Measurements from ENCODE around the gene FBLN7.

FBLN7 gene

DNA sequence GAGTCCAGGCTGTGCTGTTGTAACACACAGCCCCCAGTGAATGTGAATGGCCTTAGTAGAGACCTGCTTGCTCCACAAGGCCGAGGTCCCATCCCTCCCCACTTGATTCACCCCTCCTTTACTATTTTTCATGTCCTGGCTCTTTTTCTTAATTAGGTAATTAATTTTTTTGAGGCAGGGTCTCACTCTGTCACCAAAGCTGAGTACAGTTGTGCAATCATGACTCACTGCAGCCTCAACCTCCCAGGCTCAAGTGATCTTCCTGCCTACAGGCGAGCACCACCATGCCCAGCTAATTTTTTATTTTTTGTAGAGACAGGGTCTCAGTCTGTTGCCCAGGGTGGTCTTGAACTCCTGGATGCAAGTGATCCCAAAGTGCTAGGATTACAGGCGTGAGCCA is 19.3 kb downstream of the FBLN7 start:
- DNase-seq (ENCODE audit: low read depth), result no peak

DNA sequence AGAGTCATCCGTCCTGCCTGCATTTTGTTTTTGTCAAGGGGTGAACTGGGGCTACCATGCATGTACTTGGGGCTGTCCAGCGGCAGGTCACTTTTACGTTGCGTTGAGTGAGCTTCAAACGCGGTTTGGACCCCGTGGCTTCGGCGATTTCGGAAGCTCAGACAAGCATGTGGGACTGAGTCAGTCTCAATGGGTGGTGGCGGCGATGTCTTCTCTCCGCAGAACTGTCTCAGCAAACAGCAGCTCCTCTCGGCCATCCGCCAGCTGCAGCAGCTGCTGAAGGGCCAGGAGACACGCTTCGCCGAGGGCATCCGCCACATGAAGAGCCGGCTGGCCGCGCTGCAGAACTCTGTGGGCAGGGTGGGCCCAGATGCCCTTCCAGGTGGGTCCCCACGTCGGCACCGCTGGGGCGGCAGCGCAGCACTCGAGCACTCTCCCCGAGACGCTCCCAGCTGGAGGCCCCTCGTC is 21.3 kb downstream of the FBLN7 start:
- no peak for DNase-seq (ENCODE audit: low read depth)

DNA sequence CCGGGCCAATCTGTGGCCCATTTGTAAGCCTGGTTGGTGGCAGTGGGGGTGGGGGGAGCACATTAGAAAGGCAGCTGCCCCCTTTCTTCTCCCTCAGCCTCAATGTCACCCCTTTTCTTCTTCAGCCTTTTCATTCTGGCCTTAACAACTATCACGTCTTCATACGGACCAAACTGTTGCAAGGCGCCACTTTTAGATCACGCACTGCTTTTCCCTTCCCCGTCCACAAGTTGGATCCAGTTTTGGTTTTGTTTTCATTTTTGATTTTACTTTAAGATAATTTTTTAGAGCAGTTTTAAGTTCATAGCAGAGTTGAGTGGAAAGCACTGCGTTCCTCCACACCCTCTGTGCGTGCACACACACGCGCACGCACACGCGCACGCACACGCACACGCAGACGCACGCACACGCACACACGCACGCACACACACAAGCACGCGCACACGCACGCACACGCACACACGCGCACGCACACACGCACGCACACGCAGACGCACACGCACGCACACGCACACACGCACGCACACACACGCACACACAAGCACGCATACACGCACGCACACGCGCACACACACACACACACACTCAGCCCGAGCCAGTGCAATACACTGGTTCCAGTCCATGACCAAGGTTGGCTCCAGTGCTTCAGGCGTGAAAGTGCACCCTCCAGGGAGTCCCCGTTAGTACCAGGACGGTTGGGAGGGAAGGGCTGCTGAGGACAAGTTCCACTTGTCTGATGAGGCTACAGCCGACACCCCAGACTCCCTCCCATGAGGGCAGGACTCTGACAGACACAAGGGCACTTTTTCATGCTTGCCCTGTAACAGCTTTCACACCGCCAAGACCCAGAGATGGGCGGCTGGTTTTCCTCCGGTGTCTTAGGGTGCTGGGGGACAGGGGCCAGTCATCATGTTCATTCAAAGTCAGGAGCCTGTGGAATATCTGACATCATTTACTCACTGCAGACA is 22.4 kb downstream of the FBLN7 start:
- DNase-seq (ENCODE audit: low read depth), result no peak

DNA sequence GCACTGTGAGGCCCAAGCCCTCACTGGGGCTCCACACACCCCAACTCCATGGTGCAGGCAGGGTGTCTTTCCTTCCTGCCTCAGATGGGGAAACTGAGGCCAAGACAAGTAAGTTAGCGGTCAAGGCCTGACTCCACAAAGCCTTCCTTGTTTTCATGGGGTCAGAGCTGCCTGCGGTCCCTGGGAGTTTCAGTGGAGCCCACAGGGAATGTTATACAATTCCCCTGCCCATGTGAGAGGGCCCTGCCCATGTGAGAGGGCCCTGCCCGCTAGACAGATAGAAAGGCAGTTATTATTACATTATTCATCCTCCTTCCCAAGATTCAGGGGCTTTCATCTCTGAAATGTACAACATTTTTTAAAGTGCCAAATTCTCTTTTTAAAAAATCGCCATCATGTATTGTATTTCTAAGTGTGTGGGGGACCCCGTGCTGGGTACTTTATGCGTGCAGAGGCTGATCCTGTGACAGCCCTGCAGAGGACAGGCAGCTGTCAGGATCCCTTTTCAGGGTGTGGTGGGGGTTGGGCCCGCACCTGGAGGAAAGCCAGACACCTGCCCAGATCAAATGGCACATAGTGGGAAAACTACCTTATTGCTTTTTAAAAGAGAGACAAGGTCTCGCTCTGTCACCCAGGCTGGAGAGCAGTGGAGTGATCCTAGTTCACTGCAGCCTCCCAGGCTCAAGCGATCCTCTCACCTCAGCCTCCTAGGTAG is 23.4 kb downstream of the FBLN7 start:
- DNase-seq (ENCODE audit: low read depth), result no peak

DNA sequence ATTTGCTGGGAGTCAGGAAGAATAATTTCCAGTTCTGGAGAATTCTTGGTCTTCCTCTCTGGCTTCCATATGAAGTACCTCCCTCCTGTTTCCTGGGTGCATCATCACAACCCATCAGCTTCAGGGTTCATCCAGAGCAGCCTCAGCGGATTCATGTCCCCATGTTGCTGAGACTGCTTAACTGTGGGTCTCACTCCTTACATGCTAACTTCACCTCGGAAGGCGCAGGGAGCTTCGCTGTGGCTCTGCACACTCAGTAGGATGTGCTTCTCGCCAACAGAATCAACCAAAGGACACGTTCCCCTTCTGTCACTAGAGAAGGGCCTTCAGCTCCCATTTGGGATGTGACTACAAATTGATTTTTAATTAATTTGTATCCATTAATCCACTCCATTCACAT is 24.2 kb downstream of the FBLN7 start:
- no peak for DNase-seq (ENCODE audit: low read depth)

DNA sequence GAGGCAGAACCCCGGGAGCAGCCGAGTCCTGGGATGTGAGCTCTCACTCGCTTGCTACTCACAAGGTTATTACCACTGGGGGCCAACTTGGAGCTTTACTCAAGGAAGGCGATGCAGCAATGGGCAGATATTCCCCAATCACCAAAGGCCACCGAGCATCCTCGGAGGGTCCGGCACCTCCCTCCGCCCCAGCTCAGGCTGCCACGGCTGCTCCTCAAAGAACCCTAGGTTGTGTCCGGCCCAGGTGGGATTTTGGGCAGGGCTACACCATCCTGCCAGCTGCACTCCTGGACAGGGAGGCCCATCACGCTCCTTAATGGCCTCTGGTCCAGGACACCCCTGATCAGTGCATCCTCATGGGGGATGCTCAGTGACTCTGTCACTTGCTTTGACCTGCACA is 24.8 kb downstream of the FBLN7 start:
- DNase-seq (ENCODE audit: low read depth), result no peak

DNA sequence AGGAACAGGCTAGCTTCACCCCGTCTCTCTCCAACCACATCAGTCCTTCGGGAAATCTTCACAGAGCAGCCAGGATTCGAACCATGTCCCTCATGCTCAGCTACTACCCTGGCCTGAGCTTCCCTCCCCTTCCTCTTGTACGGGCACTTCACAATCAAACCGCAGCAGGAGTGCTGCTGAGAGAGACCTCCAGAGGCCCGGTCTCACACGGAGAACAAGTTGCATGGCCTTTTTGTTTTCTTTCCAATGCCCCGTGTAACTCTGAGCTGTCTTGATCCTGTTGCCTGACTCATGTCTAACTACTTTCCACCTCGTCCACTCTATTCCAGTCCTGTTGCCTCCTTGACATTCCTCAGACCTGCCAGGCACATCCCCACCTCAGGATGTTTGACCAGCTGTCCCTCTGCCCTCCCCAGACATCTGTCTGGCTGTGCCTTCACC is 25.4 kb downstream of the FBLN7 start:
- no peak for DNase-seq (ENCODE audit: low read depth)

DNA sequence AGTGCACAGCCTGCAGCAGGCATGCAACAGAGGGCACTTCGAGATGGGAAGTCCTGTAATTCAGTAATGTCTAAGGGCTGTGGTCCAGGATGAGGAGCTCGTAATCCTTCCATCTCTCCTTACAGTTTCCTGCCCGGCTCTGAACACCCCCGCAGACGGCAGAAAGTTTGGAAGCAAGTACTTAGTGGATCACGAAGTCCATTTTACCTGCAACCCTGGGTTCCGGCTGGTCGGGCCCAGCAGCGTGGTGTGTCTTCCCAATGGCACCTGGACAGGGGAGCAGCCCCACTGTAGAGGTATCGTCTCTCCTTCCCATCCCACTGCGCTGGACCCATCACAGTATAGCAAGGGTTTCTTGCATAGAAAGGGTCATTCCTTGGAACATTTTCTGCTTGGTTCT is 26.7 kb downstream of the FBLN7 start:
- no peak for DNase-seq (ENCODE audit: low read depth)

DNA sequence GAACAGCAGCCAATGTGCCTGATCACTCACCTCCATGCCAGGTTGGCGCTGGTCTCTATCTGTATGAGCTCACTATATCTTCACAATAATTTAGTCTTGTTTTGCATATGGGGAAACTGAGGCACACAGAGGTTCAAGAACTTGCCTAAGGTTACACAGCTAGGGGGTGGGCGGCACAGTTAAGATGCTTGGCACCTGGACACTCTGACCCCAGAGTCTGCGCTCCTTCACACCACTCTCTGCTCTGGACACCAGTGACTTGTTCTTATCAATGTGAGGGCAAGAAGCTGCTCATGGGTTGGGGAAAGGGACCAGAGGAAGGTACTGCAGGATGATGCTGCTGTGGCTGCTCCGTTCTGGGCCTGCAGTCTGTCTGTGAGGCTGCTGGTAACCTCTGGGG is 27.1 kb downstream of the FBLN7 start:
- DNase-seq (ENCODE audit: low read depth), result no peak

DNA sequence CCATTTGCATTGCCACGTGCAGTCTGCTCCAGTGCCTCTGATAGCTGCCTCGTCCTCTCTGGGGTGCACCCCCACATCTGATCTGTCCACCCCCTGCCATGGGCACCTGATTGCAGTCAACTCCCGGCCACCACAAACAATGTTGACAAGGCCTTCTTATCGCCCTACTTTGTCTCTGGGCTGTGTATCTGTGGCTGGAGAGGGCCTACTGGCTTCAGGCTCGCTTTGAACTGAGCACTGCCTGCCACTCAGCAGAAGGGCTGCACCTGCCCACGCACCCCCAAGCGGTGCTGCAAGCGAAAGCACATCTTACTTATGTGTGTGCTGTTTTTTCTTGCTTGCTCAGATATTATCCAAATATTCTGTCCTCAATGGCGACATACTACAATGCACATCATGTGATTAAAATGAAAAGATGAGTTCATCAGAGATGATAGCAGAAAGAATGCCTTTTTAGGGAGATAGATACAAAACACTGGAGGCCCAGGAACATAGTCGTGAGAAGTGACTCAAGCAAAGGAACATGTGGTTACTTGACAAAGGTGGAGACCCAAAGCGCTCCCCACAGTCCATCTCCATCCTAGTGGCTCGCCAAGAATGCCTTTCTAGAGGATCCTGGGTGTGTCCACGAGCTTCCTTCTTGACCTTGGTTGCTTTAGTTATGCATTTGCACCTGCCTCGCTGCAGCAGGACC is 28.8 kb downstream of the FBLN7 start:
- no peak for DNase-seq (ENCODE audit: low read depth)

DNA sequence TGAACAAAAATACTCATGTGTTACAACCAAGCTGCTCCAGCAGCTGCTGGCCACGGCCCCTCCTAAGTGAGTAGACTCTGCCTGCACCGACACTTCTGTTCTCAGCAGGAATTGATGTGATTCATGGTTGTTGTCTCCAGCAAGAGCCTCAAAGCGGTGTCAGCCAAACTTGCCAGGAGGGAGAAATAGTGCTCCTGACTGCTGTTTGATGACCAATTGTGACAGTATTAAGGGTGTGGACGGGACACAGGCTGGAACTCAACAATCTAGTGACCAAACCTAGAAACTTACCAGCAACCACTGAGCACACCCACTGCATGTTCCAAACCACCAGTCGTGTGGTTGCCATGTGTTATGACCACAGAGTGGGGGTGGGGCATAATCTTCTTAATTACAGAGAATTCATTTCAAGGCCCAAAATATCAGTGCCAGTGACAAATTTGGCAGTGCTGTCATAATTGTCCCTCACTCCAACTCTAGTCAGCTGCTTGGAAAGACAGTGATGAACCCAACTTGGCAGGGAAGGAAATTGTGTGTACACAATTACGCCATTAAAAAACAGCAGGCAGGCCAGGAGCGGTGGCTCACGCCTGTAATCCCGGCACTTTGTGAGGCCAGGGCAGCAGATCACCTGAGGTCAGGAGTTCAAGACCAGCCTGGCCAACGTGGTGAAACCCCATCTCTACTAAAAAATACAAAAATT is 30.4 kb downstream of the FBLN7 start:
- DNase-seq (ENCODE audit: low read depth), result peak; percentile 38

DNA sequence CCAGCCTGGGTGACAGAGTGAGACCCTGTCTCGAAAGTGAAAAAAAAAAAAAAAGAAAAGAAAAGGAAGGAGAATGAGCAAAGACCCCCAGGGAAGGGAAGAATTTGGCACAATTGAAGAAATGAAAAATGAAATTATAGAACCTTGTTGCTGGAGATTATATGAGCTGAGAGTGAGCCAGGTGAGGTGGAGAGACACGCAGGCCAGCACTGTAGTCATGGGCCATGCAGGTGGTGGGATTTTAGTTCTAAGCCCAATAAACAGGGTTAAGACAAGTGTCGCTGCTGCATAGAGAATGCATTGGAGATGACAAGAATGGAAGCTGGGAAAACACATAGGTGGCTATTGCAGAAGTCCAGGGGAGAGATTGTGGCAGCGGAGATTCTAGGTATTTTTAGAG is 32.3 kb downstream of the FBLN7 start:
- DNase-seq (ENCODE audit: low read depth), result no peak

DNA sequence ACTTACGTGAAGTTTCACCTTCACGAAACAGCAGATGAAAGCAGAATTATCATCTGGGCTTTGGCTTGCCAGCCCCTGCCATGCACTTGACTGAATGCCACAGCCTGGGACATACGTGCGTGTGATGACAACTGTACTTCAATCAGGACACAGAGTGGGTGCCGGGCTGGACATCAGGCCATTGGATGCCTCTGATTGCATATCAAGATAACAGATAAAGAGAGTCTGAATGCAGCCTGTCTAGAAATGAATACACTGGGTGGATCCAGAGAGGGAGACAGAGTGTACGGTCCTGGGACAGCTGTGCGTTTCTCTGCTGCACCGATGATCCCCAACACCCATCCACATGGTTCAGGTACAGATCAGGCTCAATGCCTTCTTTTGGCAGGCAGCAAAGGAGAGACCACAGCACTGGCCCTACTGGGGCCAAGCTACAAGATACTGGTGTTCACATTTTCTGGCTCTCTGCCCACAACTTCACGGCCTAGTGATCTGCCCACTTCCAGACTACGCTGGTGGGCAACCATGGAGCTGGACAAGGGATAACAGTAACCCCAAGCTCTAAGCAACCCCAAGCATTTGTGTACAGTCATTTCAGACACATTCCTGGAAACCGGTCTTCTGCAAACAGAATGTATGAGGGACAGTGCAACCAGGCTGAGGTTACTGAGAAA is 35.6 kb downstream of the FBLN7 start:
- DNase-seq (ENCODE audit: low read depth), result no peak

DNA sequence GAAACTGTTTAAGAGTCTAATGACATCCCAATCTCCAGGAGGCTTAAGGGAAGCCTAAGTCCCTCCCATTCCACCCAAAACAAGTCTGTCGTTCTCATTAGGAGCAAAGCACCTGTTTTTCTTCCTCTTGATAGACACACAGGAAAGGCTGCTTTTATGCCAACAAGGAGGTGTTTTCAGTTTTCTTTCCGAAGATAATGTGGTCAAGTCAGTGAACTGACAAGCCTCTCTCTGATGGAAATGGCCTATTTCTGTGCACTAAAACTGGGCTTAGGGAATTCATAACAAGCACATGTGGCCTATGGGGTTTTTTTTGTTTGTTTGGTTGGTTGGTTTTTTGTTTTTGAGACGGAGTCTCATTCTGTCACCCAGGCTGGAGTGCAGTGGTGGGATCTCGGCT is 36.2 kb downstream of the FBLN7 start:
- no peak for DNase-seq (ENCODE audit: low read depth)

DNA sequence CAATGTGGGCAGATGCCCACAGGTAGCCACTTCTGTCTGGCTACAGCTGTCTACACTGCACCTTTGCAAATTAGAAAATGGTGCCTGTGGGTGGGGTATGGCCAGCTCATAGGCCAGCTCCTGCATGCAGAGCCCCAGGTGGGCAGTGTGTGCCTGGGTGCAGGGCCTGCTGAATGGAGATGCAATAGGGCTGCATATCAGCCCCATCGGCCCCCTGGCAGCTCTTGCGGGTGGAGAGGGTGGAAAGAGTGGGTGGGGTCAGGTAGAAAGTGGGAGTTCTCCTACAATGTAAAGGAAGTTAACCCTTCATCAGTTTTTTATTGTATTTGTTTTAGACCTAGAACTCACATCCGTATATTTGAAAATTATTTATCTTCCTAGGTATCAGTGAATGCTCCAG is 37.1 kb downstream of the FBLN7 start:
- DNase-seq (ENCODE audit: low read depth), result no peak

DNA sequence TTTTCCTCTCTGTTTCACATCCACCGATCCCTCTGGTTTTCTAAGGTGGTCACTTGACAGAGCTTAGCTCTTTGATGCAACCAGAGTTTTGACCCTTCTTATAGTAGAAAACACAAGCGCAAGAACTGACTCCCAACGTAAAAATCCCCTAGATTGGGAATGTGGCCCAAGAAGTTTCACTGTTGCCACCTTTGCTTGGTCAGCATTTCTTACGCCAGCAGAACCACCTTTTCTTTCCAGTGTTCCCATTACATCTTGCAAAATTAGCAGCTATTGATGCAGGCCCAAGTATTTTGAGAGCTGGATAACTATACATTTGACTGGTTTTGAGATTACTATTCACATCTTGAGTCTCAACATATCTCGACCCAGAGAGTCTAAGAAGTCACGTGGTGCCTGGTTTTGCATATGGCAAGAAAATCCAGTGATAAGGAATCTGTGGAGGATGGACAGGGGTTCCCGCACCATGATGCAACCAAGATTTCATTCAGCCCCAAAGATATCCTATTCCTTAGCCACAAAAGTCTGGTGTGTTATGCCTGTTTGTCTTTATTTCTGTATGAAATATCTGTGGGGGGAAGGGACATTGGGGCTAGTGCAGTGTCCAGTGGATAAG is 37.9 kb downstream of the FBLN7 start:
- no peak for DNase-seq (ENCODE audit: low read depth)

DNA sequence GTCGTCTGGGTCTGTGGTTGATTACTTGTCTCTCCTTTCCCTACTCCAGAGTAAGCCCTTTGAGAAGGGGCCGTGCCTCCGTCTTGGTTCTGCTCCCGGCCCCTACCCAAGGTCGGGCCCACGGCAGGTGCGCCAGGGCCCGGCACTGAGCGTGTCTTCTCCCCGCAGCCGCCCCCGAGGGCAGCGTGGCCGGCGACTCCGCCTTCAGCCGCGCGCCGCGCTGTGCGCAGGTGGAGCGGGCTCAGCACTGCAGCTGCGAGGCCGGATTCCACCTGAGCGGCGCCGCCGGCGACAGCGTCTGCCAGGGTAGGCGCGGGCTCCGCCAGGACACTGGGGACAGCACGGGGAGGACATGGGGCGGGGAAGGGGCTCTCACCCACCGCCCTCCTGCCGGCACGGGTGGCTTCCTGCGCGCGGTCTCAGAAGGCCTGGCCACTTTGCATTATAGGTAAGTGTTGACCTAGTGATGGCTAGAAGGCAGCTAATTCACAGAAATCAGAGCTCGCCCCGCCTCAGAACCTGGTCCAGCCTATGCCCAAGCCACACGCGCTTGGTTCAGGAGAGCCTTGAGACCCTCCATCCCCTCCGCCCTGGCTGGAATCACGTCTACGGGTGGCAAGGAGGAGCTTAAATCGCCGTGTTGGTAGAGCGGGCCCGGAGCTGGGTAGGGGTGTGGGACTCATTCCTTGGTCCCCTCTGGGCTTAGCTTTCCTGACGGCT is 43.5 kb downstream of the FBLN7 start:
- no peak for DNase-seq (ENCODE audit: low read depth)

DNA sequence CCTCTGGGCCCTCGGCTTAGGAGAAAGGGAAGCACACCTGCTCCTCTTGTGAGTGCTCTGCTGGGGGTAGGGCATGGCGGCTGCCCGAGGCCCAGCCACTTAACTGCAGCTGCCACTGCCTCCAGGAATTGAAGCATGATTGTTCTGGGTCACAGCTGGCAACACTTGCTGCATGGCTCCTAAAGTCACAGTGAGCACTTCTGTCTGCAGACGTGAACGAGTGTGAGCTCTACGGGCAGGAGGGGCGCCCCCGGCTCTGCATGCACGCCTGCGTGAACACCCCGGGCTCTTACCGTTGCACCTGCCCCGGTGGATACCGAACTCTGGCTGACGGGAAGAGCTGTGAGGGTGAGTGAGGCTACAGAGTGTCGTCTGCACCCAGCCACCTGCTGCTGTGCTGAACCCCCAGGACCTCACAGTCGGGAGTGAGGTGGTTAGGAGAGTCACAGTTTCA is 44.4 kb downstream of the FBLN7 start:
- DNase-seq (ENCODE audit: low read depth), result no peak

DNA sequence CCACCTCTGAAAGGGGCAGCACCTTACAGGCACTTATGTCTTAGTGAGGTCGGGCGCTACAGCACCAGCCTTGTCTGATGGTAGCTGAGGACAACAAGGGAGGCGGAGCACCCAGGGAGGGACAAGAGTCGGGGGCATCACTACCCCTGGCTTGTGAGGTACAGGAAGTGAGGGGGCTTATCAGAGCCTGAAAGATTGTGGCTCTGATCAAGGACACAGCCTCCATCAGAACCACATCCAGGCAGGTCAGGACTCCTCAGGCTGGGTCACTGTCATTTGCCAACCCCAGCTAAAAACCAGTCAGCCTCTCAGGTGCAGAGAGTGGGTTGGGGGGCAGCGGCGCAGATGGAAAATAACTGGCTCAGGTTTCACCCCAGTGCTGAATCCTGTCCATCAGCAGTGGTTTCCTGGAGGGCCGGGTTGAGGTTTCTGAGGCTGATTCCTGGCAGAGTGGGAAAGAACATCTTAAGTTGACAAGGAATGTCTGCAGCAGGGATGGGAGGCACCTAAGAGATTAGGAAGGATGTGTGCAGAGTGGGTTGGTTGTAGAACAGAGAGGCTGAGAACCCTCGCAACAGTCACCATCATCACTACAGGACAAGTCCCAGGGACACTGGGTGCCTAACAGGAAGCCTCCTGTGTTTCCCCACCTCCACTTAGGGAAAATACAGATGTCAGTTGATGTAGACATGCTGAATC is 45.3 kb downstream of the FBLN7 start:
- DNase-seq (ENCODE audit: low read depth), result no peak

DNA sequence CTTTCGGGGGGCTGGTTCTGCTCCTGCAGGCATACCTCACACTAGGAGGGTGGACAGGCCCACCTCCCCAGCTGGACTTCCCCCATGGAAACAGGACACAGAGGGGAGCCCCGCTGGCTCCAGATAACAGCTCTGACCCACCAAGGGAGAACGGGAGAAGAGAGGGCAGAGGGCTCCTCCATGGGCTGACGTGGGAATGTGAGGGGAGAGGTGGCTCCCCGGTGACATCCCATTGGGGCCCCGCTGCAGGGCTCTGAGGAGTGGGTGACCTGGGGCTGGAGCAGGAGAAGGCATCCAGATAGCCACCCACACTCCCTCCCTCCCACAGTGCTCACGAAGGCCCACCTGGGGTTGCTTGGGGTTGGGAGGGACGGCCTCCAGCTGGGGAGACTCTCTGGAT is 45.9 kb downstream of the FBLN7 start:
- no peak for DNase-seq (ENCODE audit: low read depth)

Data from stromal cell of bone marrow (primary cell).